ENCODE data around the gene CCSER1. TPM values are rescaled to one million over a fixed set of nuclear protein-coding genes. Genes with fewer than 3 reads are reported as not detected.

Gene CCSER1
- total RNA-seq, 1 experiment from 2014 or later = 10.1 TPM

GRCh38 chr4:90597927-90598326, 470.7 kb downstream of the CCSER1 start:
- Histone ChIP-seq H3K36me3 (no peaks in the 10 kb centered on the region), H3K4me1 (no peaks in the 10 kb centered on the region), H3K27ac (no peak overlapping the region), H3K27me3 (no peaks in the 10 kb centered on the region), H3K9me3 (replicated peaks) (no peaks in the 10 kb centered on the region), H3K4me3 (no peak overlapping the region)
- no peak for DNase-seq

- Histone ChIP-seq H3K36me3 (no peaks in the 10 kb centered on the region), H3K4me1 (no peaks in the 10 kb centered on the region), H3K9me3 (replicated peaks) (no peaks in the 10 kb centered on the region), H3K27ac (no peak overlapping the region), H3K4me3 (no peak overlapping the region), H3K27me3 (no peaks in the 10 kb centered on the region)
- DNase-seq = no peak
Observed at GRCh38 chr4:90598741-90599140, 471.5 kb downstream of the CCSER1 start.

GRCh38 chr4:90602726-90603125, 475.5 kb downstream of the CCSER1 start:
- Histone ChIP-seq H3K27ac (no peak overlapping the region), H3K9me3 (replicated peaks) (no peaks in the 10 kb centered on the region), H3K36me3 (no peaks in the 10 kb centered on the region), H3K4me1 (no peaks in the 10 kb centered on the region), H3K4me3 (no peak overlapping the region), H3K27me3 (no peaks in the 10 kb centered on the region)
- DNase-seq = no peak

- no peaks in the 10 kb centered on the region for H3K9me3 ChIP-seq (replicated peaks)
- H3K36me3 ChIP-seq = no peaks in the 10 kb centered on the region
- H3K27ac ChIP-seq = no peak overlapping the region
- no peak overlapping the region for H3K4me3 ChIP-seq
- H3K27me3 ChIP-seq = no peaks in the 10 kb centered on the region
- no peak for DNase-seq
- H3K4me1 ChIP-seq = no peaks in the 10 kb centered on the region
Observed at GRCh38 chr4:90603540-90603939, 476.3 kb downstream of the CCSER1 start.

- Histone ChIP-seq H3K27me3 (no peaks in the 10 kb centered on the region), H3K36me3 (no peaks in the 10 kb centered on the region), H3K4me3 (no peak overlapping the region), H3K27ac (no peak overlapping the region), H3K9me3 (replicated peaks) (no peaks in the 10 kb centered on the region), H3K4me1 (no peaks in the 10 kb centered on the region)
- no peak for DNase-seq
Observed at GRCh38 chr4:90606781-90607180, 479.6 kb downstream of the CCSER1 start.

GRCh38 chr4:90614371-90614770, 487.2 kb downstream of the CCSER1 start:
- H3K27me3 ChIP-seq = no peaks in the 10 kb centered on the region
- H3K36me3 ChIP-seq = no peaks in the 10 kb centered on the region
- no peak for DNase-seq
- H3K9me3 ChIP-seq (replicated peaks) = no peaks in the 10 kb centered on the region
- no peak overlapping the region for H3K4me3 ChIP-seq
- H3K27ac ChIP-seq = no peak overlapping the region
- no peaks in the 10 kb centered on the region for H3K4me1 ChIP-seq

- no peak overlapping the region for H3K4me3 ChIP-seq
- H3K4me1 ChIP-seq = no peaks in the 10 kb centered on the region
- H3K9me3 ChIP-seq (replicated peaks) = no peaks in the 10 kb centered on the region
- no peak for DNase-seq
- 0 out of 2 replicates have a peak, but pooled peaks cover 3% of the 10 kb centered on the region for H3K27me3 ChIP-seq
- no peaks in the 10 kb centered on the region for H3K36me3 ChIP-seq
- H3K27ac ChIP-seq = no peak overlapping the region
Observed at GRCh38 chr4:90621080-90621479, 493.9 kb downstream of the CCSER1 start.

GRCh38 chr4:90624781-90625180, 497.6 kb downstream of the CCSER1 start:
- no peak for DNase-seq
- H3K27me3 ChIP-seq = 0 out of 2 replicates have a peak, but pooled peaks cover 3% of the 10 kb centered on the region
- no peak overlapping the region for H3K27ac ChIP-seq
- no peaks in the 10 kb centered on the region for H3K4me1 ChIP-seq
- H3K9me3 ChIP-seq (replicated peaks) = no peaks in the 10 kb centered on the region
- H3K4me3 ChIP-seq = no peak overlapping the region
- H3K36me3 ChIP-seq = no peaks in the 10 kb centered on the region

- Histone ChIP-seq H3K36me3 (no peaks in the 10 kb centered on the region), H3K27ac (no peak overlapping the region), H3K9me3 (replicated peaks) (no peaks in the 10 kb centered on the region), H3K4me1 (no peaks in the 10 kb centered on the region), H3K4me3 (no peak overlapping the region), H3K27me3 (no peaks in the 10 kb centered on the region)
- no peak for DNase-seq
Observed at GRCh38 chr4:90641861-90642599, 514.8 kb downstream of the CCSER1 start.

- Histone ChIP-seq H3K4me1 (no peaks in the 10 kb centered on the region), H3K36me3 (no peaks in the 10 kb centered on the region), H3K9me3 (replicated peaks) (no peaks in the 10 kb centered on the region), H3K27ac (no peak overlapping the region), H3K4me3 (no peak overlapping the region), H3K27me3 (no peaks in the 10 kb centered on the region)
- peak in 1 of 2 experiments; percentile 51 for DNase-seq
Observed at GRCh38 chr4:90643156-90643555, 516.0 kb downstream of the CCSER1 start.

- Histone ChIP-seq H3K27ac (no peak overlapping the region), H3K9me3 (replicated peaks) (no peaks in the 10 kb centered on the region), H3K36me3 (no peaks in the 10 kb centered on the region), H3K4me1 (no peaks in the 10 kb centered on the region), H3K27me3 (no peaks in the 10 kb centered on the region), H3K4me3 (no peak overlapping the region)
- no peak for DNase-seq
Observed at GRCh38 chr4:90648311-90648710, 521.1 kb downstream of the CCSER1 start.

- no peaks in the 10 kb centered on the region for H3K4me1 ChIP-seq
- H3K9me3 ChIP-seq (replicated peaks) = no peaks in the 10 kb centered on the region
- no peak overlapping the region for H3K27ac ChIP-seq
- DNase-seq = no peak
- H3K4me3 ChIP-seq = no peak overlapping the region
- H3K27me3 ChIP-seq = no peaks in the 10 kb centered on the region
- H3K36me3 ChIP-seq = no peaks in the 10 kb centered on the region
Observed at GRCh38 chr4:90648791-90649190, 521.6 kb downstream of the CCSER1 start.

- Histone ChIP-seq H3K4me1 (no peaks in the 10 kb centered on the region), H3K36me3 (no peaks in the 10 kb centered on the region), H3K4me3 (no peak overlapping the region), H3K27me3 (no peaks in the 10 kb centered on the region), H3K9me3 (replicated peaks) (no peaks in the 10 kb centered on the region), H3K27ac (no peak overlapping the region)
- no peak for DNase-seq
Observed at GRCh38 chr4:90660672-90661071, 533.5 kb downstream of the CCSER1 start.

- Histone ChIP-seq H3K27me3 (no peaks in the 10 kb centered on the region), H3K4me3 (no peak overlapping the region), H3K36me3 (no peaks in the 10 kb centered on the region), H3K9me3 (replicated peaks) (no peaks in the 10 kb centered on the region), H3K4me1 (no peaks in the 10 kb centered on the region), H3K27ac (no peak overlapping the region)
- DNase-seq = no peak
Observed at GRCh38 chr4:90670183-90670582, 543.0 kb downstream of the CCSER1 start.

GRCh38 chr4:90689739-90690138, 562.5 kb downstream of the CCSER1 start:
- Histone ChIP-seq H3K27me3 (no peaks in the 10 kb centered on the region), H3K36me3 (no peaks in the 10 kb centered on the region), H3K27ac (no peak overlapping the region), H3K9me3 (replicated peaks) (no peaks in the 10 kb centered on the region), H3K4me3 (no peak overlapping the region), H3K4me1 (no peaks in the 10 kb centered on the region)
- DNase-seq = no peak

- no peaks in the 10 kb centered on the region for H3K27me3 ChIP-seq
- no peak for DNase-seq
Observed at GRCh38 chr4:90695411-90695810, 568.2 kb downstream of the CCSER1 start.

More at GRCh38 chr4:90695411-90695810, 568.2 kb downstream of the CCSER1 start:
- Histone ChIP-seq H3K36me3 (no peaks in the 10 kb centered on the region), H3K4me1 (no peaks in the 10 kb centered on the region), H3K4me3 (no peak overlapping the region), H3K9me3 (replicated peaks) (no peaks in the 10 kb centered on the region), H3K27ac (no peak overlapping the region)

All from SJCRH30 (cell line).